Activated CD4-positive, alpha-beta T cell treated with anti-CD3 and anti-CD28 coated beads, Interleukin-2, amount 50 U/mL, for 16 hours (primary cell): ENCODE results near the gene ZSCAN10.

Source experiments
- DNase-seq: peaks from one replicate; pipeline ENCODE4 v3.0.0-alpha.2; 2020

ZSCAN10 gene

GRCh38 chr16:3133844-3134243 lies 34.8 kb upstream of the ZSCAN10 start:
- no peak for DNase-seq

GRCh38 chr16:3131755-3132377 lies 32.8 kb upstream of the ZSCAN10 start:
- peak; percentile 47 for DNase-seq

GRCh38 chr16:3129137-3130131 lies 30.3 kb upstream of the ZSCAN10 start:
- DNase-seq: peak; percentile 92

- DNase-seq: no peak
Measured at GRCh38 chr16:3127745-3128144, 28.7 kb upstream of the ZSCAN10 start.

GRCh38 chr16:3123986-3124886 lies 25.1 kb upstream of the ZSCAN10 start:
- peak; percentile 97 for DNase-seq

- no peak for DNase-seq
Measured at GRCh38 chr16:3122926-3123570, 24.0 kb upstream of the ZSCAN10 start.

GRCh38 chr16:3121851-3122467 lies 22.9 kb upstream of the ZSCAN10 start:
- DNase-seq: no peak

GRCh38 chr16:3120435-3120834 lies 21.3 kb upstream of the ZSCAN10 start:
- DNase-seq: no peak

GRCh38 chr16:3119701-3120408 lies 20.8 kb upstream of the ZSCAN10 start:
- no peak for DNase-seq

- no peak for DNase-seq
Measured at GRCh38 chr16:3119286-3119685, 20.2 kb upstream of the ZSCAN10 start.

- no peak for DNase-seq
Measured at GRCh38 chr16:3118846-3119245, 19.8 kb upstream of the ZSCAN10 start.

GRCh38 chr16:3118204-3118790 lies 19.2 kb upstream of the ZSCAN10 start:
- DNase-seq: no peak

- no peak for DNase-seq
Measured at GRCh38 chr16:3115561-3115960, 16.5 kb upstream of the ZSCAN10 start.

GRCh38 chr16:3115003-3115402 lies 15.9 kb upstream of the ZSCAN10 start:
- no peak for DNase-seq

GRCh38 chr16:3113765-3114479 lies 14.8 kb upstream of the ZSCAN10 start:
- DNase-seq: no peak

- no peak for DNase-seq
Measured at GRCh38 chr16:3112881-3113574, 13.9 kb upstream of the ZSCAN10 start.

- DNase-seq: no peak
Measured at GRCh38 chr16:3112058-3112880, 13.2 kb upstream of the ZSCAN10 start, which contains the start of gene ZNF205. TSS of gene ZNF205 (plus strand) at chr16:3112586. CDS start at chr16:3113431, 845 bp downstream.

- DNase-seq: peak; percentile 95
Measured at GRCh38 chr16:3106205-3106928, 7.3 kb upstream of the ZSCAN10 start.
